Lung (tissue), 12 donors: ENCODE results near the gene DCAF15. TPM values are rescaled to one million over a fixed set of nuclear protein-coding genes. Genes with fewer than 3 reads are reported as not detected.

Source experiments
- ATAC-seq: fragments of 200-7000 bp; cut with Tn5 transposase; one replicate; pipeline ENCODE4 v1.9.1; 2020; ENCODE audit warnings: moderate number of reproducible peaks; ENCODE audit not compliant: insufficient read depth, low FRiP score
- DNase-seq, 3 donors: peaks; one replicate each; pipeline ENCODE4 v3.0.0-alpha.2; 2013 to 2017
- H3K27ac ChIP-seq, 2 donors: one replicate each; pipeline ENCODE4 v1.5.1; 2013; ENCODE audit warnings: mild to moderate bottlenecking in 2 of 2, moderate library complexity in 2 of 2, control low read depth in 1 of 2, inconsistent platforms in 1 of 2, low read depth in 1 of 2, low read length in 1 of 2
- H3K27me3 ChIP-seq, 3 donors: one replicate each; pipeline ENCODE4 v1.5.1; 2013; ENCODE audit warnings: low read length in 2 of 3; ENCODE audit not compliant: control insufficient read depth in 3 of 3, insufficient read depth in 3 of 3
- H3K36me3 ChIP-seq, 4 donors: one replicate each; pipeline ENCODE4 v1.5.1; 2013; ENCODE audit warnings: low read length in 4 of 4, mild to moderate bottlenecking in 1 of 4, moderate library complexity in 1 of 4; ENCODE audit not compliant: control insufficient read depth in 4 of 4, insufficient read depth in 4 of 4
- H3K4me1 ChIP-seq, 5 donors: one replicate each; pipeline ENCODE4 v1.5.1; 2013; ENCODE audit warnings: low read length in 5 of 5, mild to moderate bottlenecking in 2 of 5, moderate library complexity in 1 of 5; ENCODE audit not compliant: control insufficient read depth in 5 of 5, insufficient read depth in 5 of 5
- H3K4me3 ChIP-seq: one replicate; pipeline ENCODE4 v1.5.1; 2013; ENCODE audit warnings: mild to moderate bottlenecking, control low read depth, moderate library complexity
- H3K9ac ChIP-seq, 2 donors: one replicate each; pipeline ENCODE4 v1.5.1; 2013; ENCODE audit warnings: low read length in 2 of 2, control low read depth in 1 of 2; ENCODE audit not compliant: insufficient read depth in 1 of 2
- H3K9me3 ChIP-seq, 4 donors: one replicate each; pipeline ENCODE4 v1.5.1; 2013; ENCODE audit warnings: low read length in 3 of 4, mild to moderate bottlenecking in 1 of 4, moderate library complexity in 1 of 4; ENCODE audit not compliant: control insufficient read depth in 4 of 4, insufficient read depth in 3 of 4
- CTCF ChIP-seq: IDR thresholded peaks from 2 replicates; pipeline ENCODE4 v1.5.1; 2012; ENCODE audit warnings: mild to moderate bottlenecking; ENCODE audit errors: control extremely low read depth, extremely low read depth
- WGBS, 2 donors: extraction: QIAGEN DNeasy Blood & Tissue Kit; methylation state at CpG; one replicate each; pipeline ENCODE4 v1.1.7; 2013; 5-methylcytosine and 5-hydroxymethylcytosine counted together
- polyA plus RNA-seq, 2 donors: library from polyadenylated mRNA; stranded (reverse); fragments of 200-250 nt; gene quantifications; one replicate each; pipeline ENCODE4 v1.2.1, GENCODE V29; 2013
- total RNA-seq, 2 donors: library from RNA; depleted of rRNA in 1 of 2; stranded (reverse); fragments of >200 nt in 1 of 2; gene quantifications; one replicate each; pipeline ENCODE4 v1.2.1, GENCODE V29; 2014 to 2021
- donor health status: control.
- donor health status: control.
- donor health status: Bipolar disorder and iron deficiency.
- donor health status: healthy.
- donor health status: DM: yes; HTN: yes; CAD: no.

DCAF15 gene
- total and polyA plus RNA-seq, 4 donors: 13.8 to 56.1 (median 33.4) TPM

GRCh38 chr19:13932911-13933393 lies 19.4 kb upstream of the DCAF15 start:
- DNase-seq: no peak
- no peak for TF ChIP-seq CTCF

GRCh38 chr19:13934785-13935109 lies 17.6 kb upstream of the DCAF15 start:
- H3K9ac ChIP-seq: no peak overlapping the region
- WGBS, 2 donors: 96 to 97% methylated on average over 2 of the region's 2 CpGs
- DNase-seq (no peak), ATAC-seq (no peak)
- H3K27ac ChIP-seq: no peak overlapping the region
- H3K9me3 ChIP-seq: no peaks in the 10 kb centered on the region
- H3K36me3 ChIP-seq: peaks cover 0 to 14% (median 0%) of the 10 kb centered on the region in 4 donors
- H3K4me3 ChIP-seq: no peak overlapping the region
- peaks cover 0 to 13% (median 0%) of the 10 kb centered on the region in 3 donors for H3K27me3 ChIP-seq
- peaks cover 0 to 7% (median 4%) of the 10 kb centered on the region in 5 donors for H3K4me1 ChIP-seq
- no peak for TF ChIP-seq CTCF

More at GRCh38 chr19:13932911-13933393, 19.4 kb upstream of the DCAF15 start:
- H3K4me3 ChIP-seq: no peak overlapping the region
- H3K4me1 ChIP-seq: peaks cover 0 to 6% (median 3%) of the 10 kb centered on the region in 5 donors
- peaks cover 0 to 18% (median 2%) of the 10 kb centered on the region in 4 donors for H3K36me3 ChIP-seq
- WGBS, 2 donors: 90 to 94% methylated on average over 42 of the region's 42 CpGs
- H3K9me3 ChIP-seq: no peaks in the 10 kb centered on the region
- H3K27me3 ChIP-seq: peaks cover 0 to 13% (median 0%) of the 10 kb centered on the region in 3 donors
- no peak for ATAC-seq
- H3K9ac ChIP-seq: no peak overlapping the region
- H3K27ac ChIP-seq: no peak overlapping the region

- TF ChIP-seq CTCF: no peak
- 81 to 86% methylated on average over 20 to 22 of the region's 22 CpGs for WGBS, 2 donors
- peaks cover 0 to 13% (median 0%) of the 10 kb centered on the region in 3 donors for H3K27me3 ChIP-seq
- H3K36me3 ChIP-seq: peaks cover 0 to 6% (median 0%) of the 10 kb centered on the region in 4 donors
- no peak overlapping the region for H3K9ac ChIP-seq
- H3K4me3 ChIP-seq: no peak overlapping the region
- no peak overlapping the region for H3K27ac ChIP-seq
- ATAC-seq (no peak), DNase-seq (no peak)
- H3K4me1 ChIP-seq: peaks cover 0 to 7% (median 4%) of the 10 kb centered on the region in 5 donors
- H3K9me3 ChIP-seq: no peaks in the 10 kb centered on the region
Observed at GRCh38 chr19:13935765-13936510, 16.4 kb upstream of the DCAF15 start.
